GM12865 (cell line): Measurements from ENCODE around the gene CADM1.
A peak's percentile ranks its signal among the peaks of the same experiment; 100 is the strongest.

Source experiments
- DNase-seq: peaks from one replicate; pipeline ENCODE4 v3.0.0; 2010; ENCODE audit warnings: low read depth
- H3K4me3 ChIP-seq: 2 replicates; pipeline ENCODE4 v1.5.1; 2011; ENCODE audit warnings: mild to moderate bottlenecking, low read depth, low read length, control low read depth
- CTCF ChIP-seq: IDR thresholded peaks from 2 replicates; pipeline ENCODE4 v1.5.1; 2011; ENCODE audit warnings: low read length, control low read depth, low read depth, inconsistent platforms; ENCODE audit not compliant: insufficient read depth; ENCODE audit errors: missing control alignments

CADM1 gene

DNA sequence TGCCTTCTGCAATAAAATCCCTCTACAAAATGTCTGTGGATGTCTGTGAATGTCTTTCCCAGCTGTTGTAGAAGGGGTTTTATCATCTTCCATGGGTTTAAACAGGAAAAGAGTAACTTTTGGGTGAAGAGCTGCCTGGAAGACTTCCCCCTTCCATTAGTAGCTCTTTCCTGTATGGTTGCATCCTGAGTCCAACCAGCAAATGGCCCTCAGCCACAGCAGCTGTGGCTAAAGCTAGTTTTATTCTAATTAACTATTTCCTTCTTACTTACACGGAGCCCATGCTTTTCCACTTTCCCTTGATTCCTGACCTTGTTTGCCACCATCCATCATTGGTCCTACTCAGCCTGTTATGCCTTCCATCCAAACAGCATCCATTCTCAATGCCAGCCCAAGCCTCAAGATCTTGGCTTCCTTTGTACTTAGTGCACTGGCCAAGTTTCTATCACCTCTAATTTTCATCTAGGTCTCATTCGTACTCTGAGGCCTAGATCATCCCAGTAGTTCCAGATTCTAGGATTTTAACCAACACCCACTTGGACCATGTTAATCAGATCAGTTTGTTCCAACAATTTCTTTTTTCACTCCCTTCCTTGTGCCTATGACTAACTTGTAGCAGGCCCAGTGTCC, 41.5 kb upstream of the CADM1 start:
- TF ChIP-seq CTCF: no peak
- no peak for DNase-seq

GRCh38 chr11:115544422-115544948, 40.3 kb upstream of the CADM1 start:
- no peak for DNase-seq
- no peak for TF ChIP-seq CTCF
- H3K4me3 ChIP-seq: no peak overlapping the region

More for the DNA sequence above, 41.5 kb upstream of the CADM1 start:
- no peak overlapping the region for H3K4me3 ChIP-seq

DNA sequence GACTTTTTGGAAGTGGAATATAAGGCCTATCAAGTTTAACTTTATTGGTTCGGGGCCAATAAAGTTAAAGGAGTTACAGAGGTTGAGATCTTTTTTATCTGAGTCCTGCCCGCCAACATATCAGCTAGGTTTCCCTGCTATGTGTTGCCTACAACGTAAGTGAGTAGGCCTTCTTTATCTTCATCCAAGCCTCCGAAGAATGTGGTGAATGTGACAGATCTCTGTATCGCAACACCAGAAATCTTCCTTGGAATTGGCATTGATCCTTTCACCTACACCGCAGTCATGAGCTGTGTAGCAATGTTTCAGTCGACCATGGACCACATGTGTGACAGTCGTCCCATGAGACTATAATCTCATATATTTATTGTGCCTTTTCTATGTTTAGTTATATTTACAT, 37.3 kb upstream of the CADM1 start:
- DNase-seq: no peak
- no peak overlapping the region for H3K4me3 ChIP-seq
- TF ChIP-seq CTCF: no peak

DNA sequence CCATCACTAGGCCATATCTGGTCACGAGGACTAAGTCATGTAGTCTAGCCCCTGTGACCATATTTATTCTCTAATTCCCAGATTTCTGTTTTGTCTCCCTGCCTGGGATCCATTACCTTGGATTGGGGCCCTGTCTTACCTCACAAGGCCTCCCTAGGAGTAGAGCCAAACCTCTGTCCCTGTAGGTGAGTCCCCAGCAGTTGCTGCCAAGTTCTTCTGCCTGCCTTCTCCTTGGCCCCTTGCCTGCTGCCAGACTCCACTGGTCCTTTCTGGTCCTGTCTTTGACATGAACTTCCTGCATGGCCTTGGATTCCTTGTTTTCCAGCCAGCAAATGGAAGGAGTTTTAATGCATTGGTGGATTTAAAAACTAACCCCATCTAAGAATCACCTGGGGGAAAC, 35.6 kb upstream of the CADM1 start:
- TF ChIP-seq CTCF: no peak
- DNase-seq: no peak

DNA sequence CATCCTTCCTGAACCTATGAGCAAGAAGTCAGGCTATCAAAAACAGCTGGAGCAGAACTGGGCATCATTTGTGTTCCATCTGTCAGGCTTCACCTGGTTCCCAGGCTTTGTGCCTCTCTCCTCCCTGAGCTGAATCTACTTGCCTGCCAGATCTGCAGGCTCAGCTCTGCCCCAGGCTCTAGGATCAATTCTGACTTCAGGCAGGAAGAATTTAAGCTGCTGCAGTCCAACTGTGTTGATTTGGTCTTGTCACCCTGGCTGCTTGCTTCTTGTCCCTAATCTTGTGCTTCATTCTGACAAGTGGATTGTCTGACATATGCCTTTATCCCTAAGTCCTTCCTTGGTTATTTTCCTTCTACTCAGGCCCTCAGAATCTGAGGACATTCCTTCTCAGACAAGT, 31.6 kb upstream of the CADM1 start:
- H3K4me3 ChIP-seq: no peak overlapping the region
- DNase-seq: no peak
- no peak for TF ChIP-seq CTCF

More for the DNA sequence above, 35.6 kb upstream of the CADM1 start:
- no peak overlapping the region for H3K4me3 ChIP-seq

GRCh38 chr11:115530752-115531151, 26.5 kb upstream of the CADM1 start:
- no peak overlapping the region for H3K4me3 ChIP-seq
- TF ChIP-seq CTCF: peak; percentile 46
- peak; percentile 35 for DNase-seq

DNA sequence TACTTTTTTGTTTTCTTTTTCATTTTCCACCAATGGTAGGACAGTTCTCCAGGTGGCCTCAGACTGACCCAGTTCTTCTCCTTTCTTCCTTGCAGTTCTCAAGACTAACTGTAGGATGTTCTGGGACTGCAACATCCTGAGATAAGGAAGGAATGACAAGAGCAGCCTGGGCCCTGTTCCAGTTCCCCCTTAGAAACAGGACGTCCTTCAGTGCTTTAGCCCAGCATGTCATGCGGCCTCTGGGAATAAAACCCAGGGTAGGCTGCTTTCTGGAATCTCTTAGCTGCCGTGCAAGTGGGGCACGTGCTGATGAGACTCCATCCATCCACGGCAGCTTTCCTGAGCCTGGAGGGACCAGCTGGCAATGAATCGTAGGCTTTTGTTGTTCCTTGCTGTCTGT, 24.0 kb upstream of the CADM1 start:
- DNase-seq: no peak
- H3K4me3 ChIP-seq: no peak overlapping the region
- no peak for TF ChIP-seq CTCF
